GM12878 (cell line): Measurements from ENCODE around the gene ZNF410. TPM values are rescaled to one million over a fixed set of nuclear protein-coding genes. Genes with fewer than 3 reads are reported as not detected.
A peak's percentile ranks its signal among the peaks of the same experiment; 100 is the strongest.

ENCODE experiments used
- ATF7 ChIP-seq: fragments of 450-650 bp; IDR thresholded peaks from 2 replicates; pipeline ENCODE4 v1.6.1; 2016; ENCODE audit warnings: low read depth, mild to moderate bottlenecking
- BCLAF1 ChIP-seq: fragments of 450-650 bp; IDR thresholded peaks from 2 replicates; pipeline ENCODE4 v1.6.1; 2017; ENCODE audit warnings: antibody characterized with exemption, mild to moderate bottlenecking, moderate library complexity
- CREB1 ChIP-seq: IDR thresholded peaks from 2 replicates; pipeline ENCODE4 v1.6.1; 2012; ENCODE audit warnings: low read depth, mild to moderate bottlenecking, inconsistent platforms
- FOS ChIP-seq: IDR thresholded peaks from 3 replicates; pipeline ENCODE4 v1.6.1; 2011; ENCODE audit warnings: borderline replicate concordance; ENCODE audit not compliant: insufficient read length; ENCODE audit errors: extremely low read depth
- HDAC6 ChIP-seq: fragments of 200-600 bp; sonication (generic); IDR thresholded peaks from one replicate; pipeline ENCODE4 v1.8.0; 2017; ENCODE audit warnings: antibody characterized with exemption; ENCODE audit not compliant: unreplicated experiment
- IRF5 ChIP-seq: fragments of 450-650 bp; IDR thresholded peaks from 2 replicates; pipeline ENCODE4 v1.6.1; 2017; ENCODE audit warnings: borderline replicate concordance
- LARP7 ChIP-seq: fragments of 450-650 bp; IDR thresholded peaks from 2 replicates; pipeline ENCODE4 v1.6.1; 2017; ENCODE audit warnings: mild to moderate bottlenecking
- MAX ChIP-seq: IDR thresholded peaks from 2 replicates; pipeline ENCODE4 v1.6.1; 2012; ENCODE audit warnings: low read depth, low read length, improper control_type of control experiment
- MEF2B ChIP-seq: fragments of 450-650 bp; IDR thresholded peaks from 2 replicates; pipeline ENCODE4 v1.6.1; 2018; ENCODE audit warnings: mild to moderate bottlenecking, moderate library complexity; ENCODE audit not compliant: partially characterized antibody, poor library complexity, severe bottlenecking
- NBN ChIP-seq: fragments of 450-650 bp; IDR thresholded peaks from 2 replicates; pipeline ENCODE4 v1.6.1; 2016
- NFIC ChIP-seq: IDR thresholded peaks from 2 replicates; pipeline ENCODE4 v1.6.1; 2012; ENCODE audit warnings: low read depth, mild to moderate bottlenecking, inconsistent platforms, low read length, moderate library complexity
- NFYA ChIP-seq: IDR thresholded peaks from 2 replicates; pipeline ENCODE4 v1.6.1; 2011; ENCODE audit warnings: low read depth, mild to moderate bottlenecking, low read length, improper control_type of control experiment, borderline replicate concordance
- NR2C2 ChIP-seq: IDR thresholded peaks from 2 replicates; pipeline ENCODE4 v1.6.1; 2011; ENCODE audit warnings: borderline replicate concordance, low read depth; ENCODE audit not compliant: control insufficient read depth, insufficient read length
- POLR2A ChIP-seq: IDR thresholded peaks from 2 replicates; pipeline ENCODE4 v1.6.1; 2011; ENCODE audit warnings: low read depth, mild to moderate bottlenecking, low read length
- SIX5 ChIP-seq: IDR thresholded peaks from 2 replicates; pipeline ENCODE4 v1.6.1; 2011; ENCODE audit warnings: mild to moderate bottlenecking, low read depth, low read length, moderate library complexity; ENCODE audit not compliant: severe bottlenecking
- STAT3 ChIP-seq: IDR thresholded peaks from 2 replicates; pipeline ENCODE4 v1.6.1; 2011; ENCODE audit warnings: low read depth, low read length, improper control_type of control experiment
- USF1 ChIP-seq: IDR thresholded peaks from 2 replicates; pipeline ENCODE4 v1.6.1; 2011; ENCODE audit warnings: borderline replicate concordance, low read depth, mild to moderate bottlenecking, moderate library complexity, mixed read lengths, low read length; ENCODE audit not compliant: insufficient read depth; ENCODE audit errors: extremely low read length
- YY1 ChIP-seq: IDR thresholded peaks from 2 replicates; pipeline ENCODE4 v1.6.1; 2011; ENCODE audit warnings: low read depth, mild to moderate bottlenecking, low read length
- polyA plus RNA-seq, 11 experiments: library from polyadenylated mRNA; depleted of rRNA in 4 of 11; unstranded in 6 of 11; stranded (reverse) in 5 of 11; fragments of >200 nt; fragmentation: Nextera tagmentation in 4 of 11; fragmentation: Illumina TruSeq in 1 of 11; extraction: Ambion mirVana in 4 of 11; extraction: Trizol in 1 of 11; gene quantifications; 1 replicate in 1 of 11; 2 replicates in 10 of 11; pipeline versions ENCODE4 v1.2.1 to v1.2.3, GENCODE V29; 2011 to 2016; ENCODE audit warnings: inconsistent platforms in 2 of 11, missing spikeins in 2 of 11, low read depth in 1 of 11
- total RNA-seq, 4 experiments: library from RNA; depleted of rRNA in 3 of 4; stranded (reverse); fragments of >200 nt in 3 of 4; fragmentation: Illumina TruSeq in 1 of 4; extraction: Trizol in 1 of 4; gene quantifications; 2 replicates each; pipeline versions ENCODE4 v1.2.1 to v1.2.3, GENCODE V29; 2013 to 2021
- TF ChIP-seq, protein P1 (sequence below): fragments of 450-650 bp; IDR thresholded peaks from 2 replicates; pipeline ENCODE4 v1.6.1; 2017; ENCODE audit warnings: low read depth, mild to moderate bottlenecking, moderate library complexity
- TF ChIP-seq, protein P2 (sequence below): fragments of 450-650 bp; IDR thresholded peaks from 2 replicates; pipeline ENCODE4 v1.6.1; 2017; ENCODE audit warnings: mild to moderate bottlenecking, low read depth, inconsistent platforms; ENCODE audit not compliant: poor library complexity, severe bottlenecking

ZNF410 gene
- total and polyA plus RNA-seq, 10 of the 15 experiments (the other 5 are each of a cell fraction or from before 2014, with no cell fraction given) = 31.2 to 56.6 (median 47.7) TPM

DNA sequence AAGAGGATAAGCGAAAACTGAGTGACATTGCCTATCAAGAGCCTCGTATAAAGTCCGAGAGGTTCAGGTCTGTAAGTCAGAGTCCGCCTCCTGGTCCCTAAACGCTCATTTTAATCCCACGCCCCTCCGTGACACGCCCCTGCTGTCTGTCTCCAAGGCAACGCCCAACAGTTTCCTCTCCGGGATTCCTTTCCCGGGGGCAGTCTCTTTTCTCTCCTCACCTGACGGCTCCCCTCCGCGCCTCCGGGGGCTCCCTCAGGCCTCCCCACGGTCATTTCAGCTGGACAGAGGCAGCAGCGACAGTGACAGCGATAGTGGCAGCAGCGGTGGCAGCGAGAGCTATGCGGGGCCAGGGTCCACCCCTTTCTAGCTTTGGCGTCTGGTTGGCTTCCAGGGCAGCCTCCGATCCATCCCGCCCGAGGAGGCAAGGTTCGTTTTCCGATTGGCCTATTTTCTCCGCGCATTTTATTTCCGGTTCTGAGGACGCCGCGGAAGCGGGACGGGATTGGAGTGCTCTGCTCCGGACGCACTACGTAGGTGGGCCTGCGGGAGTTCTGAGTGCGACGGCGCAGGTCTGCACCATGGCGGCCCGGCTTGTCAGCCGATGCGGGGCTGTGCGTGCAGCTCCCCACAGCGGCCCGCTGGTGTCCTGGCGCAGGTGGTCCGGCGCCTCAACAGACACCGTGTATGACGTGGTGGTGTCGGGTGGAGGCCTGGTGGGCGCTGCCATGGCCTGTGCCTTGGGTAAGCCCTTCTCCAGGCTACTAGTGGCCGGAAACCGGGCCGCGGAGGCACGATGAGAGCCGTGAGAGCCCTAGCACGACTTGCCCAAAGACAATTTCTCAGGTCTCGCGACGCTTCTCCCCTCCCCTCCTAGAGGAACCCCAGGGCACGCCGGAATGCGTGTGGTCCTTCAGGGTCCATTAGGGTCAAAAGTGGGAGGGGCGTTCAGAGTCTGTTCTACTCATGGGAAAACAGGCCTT is 63.4 kb downstream of the ZNF410 start, which contains the start of the genes COQ6 and FAM161B (continued):
- TF ChIP-seq BCLAF1 = no peak
- no peak; the same call in 1 of the 2 replicates for TF ChIP-seq MAX
- no peak for TF ChIP-seq HDAC6
- no peak for TF ChIP-seq USF1
- TF ChIP-seq CREB1 = peak; percentile 90
- peak; percentile 94 for TF ChIP-seq YY1
- TF ChIP-seq SIX5 = peak; percentile 1
- no peak for TF ChIP-seq NFYA
- TF ChIP-seq NBN = peak; percentile 44; the same call in 1 of the 2 replicates
- no peak for TF ChIP-seq NR2C2
- TF ChIP-seq POLR2A = peak; percentile 99
- TF ChIP-seq MEF2B = no peak
- TF ChIP-seq LARP7 = peak; percentile 76; the same call in 1 of the 2 replicates
- no peak for TF ChIP-seq FOS
- peak; percentile 61 for TF ChIP-seq ATF7
- TF ChIP-seq, protein P1, sequence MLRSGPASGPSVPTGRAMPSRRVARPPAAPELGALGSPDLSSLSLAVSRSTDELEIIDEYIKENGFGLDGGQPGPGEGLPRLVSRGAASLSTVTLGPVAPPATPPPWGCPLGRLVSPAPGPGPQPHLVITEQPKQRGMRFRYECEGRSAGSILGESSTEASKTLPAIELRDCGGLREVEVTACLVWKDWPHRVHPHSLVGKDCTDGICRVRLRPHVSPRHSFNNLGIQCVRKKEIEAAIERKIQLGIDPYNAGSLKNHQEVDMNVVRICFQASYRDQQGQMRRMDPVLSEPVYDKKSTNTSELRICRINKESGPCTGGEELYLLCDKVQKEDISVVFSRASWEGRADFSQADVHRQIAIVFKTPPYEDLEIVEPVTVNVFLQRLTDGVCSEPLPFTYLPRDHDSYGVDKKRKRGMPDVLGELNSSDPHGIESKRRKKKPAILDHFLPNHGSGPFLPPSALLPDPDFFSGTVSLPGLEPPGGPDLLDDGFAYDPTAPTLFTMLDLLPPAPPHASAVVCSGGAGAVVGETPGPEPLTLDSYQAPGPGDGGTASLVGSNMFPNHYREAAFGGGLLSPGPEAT = peak; percentile 57
- TF ChIP-seq NFIC = no peak
- TF ChIP-seq, protein P2, sequence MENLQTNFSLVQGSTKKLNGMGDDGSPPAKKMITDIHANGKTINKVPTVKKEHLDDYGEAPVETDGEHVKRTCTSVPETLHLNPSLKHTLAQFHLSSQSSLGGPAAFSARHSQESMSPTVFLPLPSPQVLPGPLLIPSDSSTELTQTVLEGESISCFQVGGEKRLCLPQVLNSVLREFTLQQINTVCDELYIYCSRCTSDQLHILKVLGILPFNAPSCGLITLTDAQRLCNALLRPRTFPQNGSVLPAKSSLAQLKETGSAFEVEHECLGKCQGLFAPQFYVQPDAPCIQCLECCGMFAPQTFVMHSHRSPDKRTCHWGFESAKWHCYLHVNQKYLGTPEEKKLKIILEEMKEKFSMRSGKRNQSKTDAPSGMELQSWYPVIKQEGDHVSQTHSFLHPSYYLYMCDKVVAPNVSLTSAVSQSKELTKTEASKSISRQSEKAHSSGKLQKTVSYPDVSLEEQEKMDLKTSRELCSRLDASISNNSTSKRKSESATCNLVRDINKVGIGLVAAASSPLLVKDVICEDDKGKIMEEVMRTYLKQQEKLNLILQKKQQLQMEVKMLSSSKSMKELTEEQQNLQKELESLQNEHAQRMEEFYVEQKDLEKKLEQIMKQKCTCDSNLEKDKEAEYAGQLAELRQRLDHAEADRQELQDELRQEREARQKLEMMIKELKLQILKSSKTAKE = peak; percentile 35
- TF ChIP-seq IRF5 = no peak
- no peak for TF ChIP-seq STAT3
